ENCODE results near the gene RAX.
A peak's percentile ranks its signal among the peaks of the same experiment; 100 is the strongest.
"Not testable (repeated sequence)": the region's sequence is repeated elsewhere in the genome, so short reads cannot be mapped to it uniquely, and the experiment has no call there.

RAX gene

DNA sequence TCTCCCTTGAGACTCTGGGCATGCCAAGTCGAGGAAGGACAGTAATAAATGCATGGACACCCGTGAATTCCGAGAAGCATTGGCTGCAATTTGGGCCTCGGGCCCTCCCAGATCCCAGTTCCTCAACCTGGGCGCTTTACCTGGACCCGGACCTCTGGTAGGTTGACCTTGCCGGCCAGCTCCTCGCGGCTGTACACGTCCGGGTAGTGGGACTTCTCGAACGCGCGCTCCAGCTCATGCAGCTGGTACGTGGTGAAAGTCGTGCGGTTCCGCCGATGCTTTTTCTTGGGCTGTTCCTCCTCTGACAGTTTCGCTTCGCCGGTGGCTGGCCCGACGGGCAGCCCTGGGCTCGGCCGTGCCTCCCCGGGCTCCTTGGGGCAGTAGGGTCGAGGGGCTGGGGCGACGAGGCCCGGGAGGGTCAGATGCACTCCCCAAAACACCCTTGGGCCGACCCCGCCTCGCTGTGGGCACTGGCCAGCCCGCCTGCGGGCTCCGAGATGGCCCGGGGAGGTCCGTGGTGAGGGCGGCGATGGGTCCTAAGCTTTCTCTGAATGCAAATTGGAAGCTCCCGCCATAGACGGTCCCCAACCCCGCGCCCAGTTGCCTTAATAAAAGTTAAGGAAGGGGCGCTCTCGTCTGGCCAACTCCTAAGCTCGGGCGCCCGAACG is 899 bp downstream of the RAX start:
- no peak for DNase-seq

DNA sequence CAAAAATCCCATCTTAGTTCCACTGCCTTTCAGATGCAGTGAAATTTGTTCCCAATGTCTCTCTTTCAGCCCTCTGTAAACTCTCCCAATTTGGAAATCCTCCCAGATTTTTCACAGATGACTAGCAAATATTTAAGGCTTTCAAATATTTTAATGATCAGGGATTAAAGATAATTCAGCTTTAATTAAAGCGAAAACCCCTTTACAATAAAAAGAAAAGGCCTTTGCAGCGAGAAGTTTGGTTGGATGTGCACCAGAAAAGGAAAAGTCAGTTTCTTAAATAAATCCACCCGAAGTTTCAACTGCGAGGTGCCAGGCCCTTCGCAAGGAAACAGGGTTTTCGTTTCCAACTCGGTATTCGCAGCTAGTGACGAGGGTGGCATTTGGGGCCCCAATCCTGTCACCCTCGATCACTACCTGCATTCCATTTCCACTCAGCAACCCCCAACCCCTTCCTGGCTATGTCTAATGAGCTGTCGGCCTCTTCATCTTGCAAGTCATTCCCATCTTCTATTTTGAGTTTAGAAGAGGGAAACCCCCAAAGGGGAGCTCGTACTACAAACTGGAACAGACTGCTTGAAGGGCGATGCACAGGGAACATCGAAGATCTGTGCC is 1.5 kb downstream of the RAX start:
- DNase-seq: no peak

DNA sequence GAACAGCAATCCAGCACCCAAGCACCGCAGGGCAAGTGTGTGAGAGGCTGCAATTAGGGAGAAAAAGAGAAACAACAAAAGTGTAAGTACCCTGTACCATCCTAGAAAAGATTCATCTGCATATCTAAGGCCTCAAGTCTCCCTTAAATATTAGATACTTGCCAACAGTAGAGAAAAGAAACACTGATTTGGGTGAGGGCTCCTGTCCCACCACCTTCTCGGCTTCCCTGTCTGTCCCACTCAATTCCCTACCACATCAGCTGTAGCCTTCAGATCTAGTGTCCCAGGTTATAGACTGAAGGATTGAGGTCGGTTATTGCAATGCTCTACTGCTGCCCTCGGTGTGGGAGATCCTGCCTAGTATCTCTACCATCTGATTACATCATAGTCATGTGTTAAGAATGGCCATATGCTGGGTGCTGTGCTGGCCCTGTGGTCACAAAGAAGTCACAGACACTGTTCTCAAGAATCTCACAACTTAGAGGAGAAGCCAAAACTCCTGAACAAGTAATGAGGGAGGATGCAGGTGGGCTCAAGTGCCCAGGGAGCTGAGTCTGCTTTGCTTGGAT is 2.5 kb downstream of the RAX start:
- DNase-seq: no peak

DNA sequence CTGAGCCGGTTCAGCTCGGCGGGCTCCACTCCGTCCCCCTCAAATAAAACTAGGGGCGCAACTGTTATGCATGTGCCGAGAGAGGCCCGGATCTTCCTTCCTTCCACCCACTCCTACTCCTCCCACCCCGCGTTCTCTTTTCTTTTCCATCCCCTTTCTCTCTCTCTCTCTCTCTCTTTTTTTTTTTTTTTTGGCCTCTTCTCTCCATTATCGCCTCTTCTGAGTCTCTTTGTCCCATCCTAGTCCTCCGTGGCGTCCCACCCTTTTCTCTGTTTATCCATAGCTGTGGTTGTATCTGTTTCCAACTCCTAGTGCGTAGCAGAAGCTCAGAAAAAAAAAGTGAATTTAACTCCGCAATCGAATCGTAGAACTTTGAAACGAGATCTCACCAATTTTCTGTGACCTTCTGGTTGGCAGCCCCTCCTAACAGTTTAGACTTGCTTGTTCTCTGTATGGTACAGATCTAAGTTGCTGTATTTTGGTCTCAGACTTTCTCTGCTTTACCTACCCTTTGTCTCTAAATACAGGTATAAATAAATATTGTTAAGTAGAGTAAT is 3.6 kb downstream of the RAX start:
- DNase-seq: no peak

DNA sequence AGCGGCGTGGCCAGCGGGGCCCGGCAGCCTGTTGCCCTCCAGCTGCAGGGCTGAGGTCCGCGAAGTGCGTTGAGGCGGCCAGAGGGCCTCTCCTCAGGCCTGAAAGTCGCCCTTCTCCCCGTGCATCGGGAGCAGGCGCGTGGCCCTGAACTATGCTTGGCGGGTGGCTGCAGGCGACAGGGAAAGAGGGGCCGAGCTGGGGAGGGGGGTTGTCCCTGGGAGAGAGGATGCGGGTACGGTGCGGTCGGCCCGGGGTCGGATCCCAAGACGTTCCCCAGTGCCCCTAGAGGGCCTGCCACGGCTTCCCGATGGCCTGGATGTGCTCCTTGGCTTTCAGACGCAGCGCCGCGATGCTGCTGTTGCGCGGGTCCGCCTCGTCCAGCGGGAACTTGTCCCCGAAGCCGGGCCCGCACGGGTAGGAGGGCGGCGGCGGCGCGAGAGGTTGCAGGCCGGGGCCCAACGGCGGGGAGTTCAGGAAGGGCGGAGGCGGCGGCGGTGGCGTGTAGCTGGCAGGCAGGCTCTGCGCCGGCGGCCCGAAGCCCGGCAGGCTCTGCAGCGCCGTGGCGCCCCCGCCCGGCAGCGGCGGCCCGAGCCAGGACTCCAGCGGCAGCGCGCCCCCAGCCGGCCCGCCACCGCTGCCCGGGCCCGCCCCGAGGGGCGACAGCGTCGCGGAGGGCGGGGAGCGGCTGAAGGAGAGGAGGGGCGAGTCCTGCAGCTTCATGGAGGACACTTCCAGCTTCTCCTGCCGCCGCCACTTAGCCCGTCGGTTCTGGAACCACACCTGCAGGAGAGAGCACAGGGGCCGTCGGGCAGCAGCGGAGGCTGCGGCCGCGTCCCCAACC is 4.3 kb downstream of the RAX start:
- DNase-seq: peak; percentile 71

DNA sequence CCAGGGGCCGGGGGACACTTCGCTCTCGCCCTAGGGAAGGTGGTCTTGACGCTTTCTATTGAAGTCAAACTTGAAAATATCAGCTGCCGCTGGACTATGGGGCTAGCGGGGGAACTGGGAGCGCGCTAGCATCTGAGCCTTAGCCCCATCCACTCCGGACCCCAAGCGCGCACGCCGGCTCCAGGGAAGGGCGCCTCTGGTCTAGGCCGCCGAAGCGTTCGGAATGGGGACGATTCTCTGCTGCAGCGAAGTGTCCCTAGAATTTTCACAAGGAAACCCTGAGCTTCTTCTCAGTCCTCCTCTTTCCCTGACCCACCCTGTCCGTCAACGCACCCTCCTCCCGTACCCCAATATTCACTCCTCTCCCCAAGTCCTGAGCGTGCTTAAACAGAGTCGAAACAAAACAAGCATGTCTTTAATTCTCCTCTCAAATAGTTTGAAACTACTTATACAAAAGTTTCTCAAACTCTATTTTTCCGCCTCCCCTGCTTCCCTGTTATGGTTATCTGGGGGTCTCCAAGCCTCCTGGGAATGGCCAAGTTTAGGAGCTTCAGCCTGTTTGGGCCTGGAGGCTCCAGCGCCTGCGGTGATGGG is 5.0 kb downstream of the RAX start:
- DNase-seq: no peak

DNA sequence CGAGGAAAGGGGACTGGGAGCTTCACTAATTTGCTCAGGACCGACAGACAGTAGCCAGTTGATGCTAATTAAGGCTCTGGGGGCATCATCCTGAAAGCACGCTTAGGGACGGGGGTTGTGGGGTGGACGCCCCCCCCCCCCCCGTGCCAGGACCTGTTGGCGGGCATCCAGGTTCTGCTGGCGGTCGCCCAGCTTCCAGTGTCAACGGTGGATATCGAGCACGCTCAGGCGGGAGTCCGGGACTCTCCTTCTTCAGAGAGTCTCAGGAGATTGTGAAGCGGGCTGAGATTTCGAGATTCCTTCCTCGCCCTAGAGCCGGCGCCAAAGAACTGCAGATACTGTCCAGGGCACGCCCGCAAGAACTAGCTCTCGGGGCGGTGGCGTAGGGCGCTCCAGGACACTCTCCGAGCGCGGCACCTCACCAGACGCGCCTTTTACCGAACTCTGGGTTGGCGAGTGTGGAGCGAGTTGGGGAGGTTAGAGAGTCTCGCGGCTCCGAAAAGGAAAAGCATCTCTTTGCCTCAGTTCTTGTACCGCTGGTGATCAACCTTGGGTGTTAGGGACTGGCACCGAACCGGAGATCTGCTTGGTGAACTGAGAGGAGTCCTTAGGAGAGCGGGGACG is 5.6 kb downstream of the RAX start:
- DNase-seq: peak; percentile 13

DNA sequence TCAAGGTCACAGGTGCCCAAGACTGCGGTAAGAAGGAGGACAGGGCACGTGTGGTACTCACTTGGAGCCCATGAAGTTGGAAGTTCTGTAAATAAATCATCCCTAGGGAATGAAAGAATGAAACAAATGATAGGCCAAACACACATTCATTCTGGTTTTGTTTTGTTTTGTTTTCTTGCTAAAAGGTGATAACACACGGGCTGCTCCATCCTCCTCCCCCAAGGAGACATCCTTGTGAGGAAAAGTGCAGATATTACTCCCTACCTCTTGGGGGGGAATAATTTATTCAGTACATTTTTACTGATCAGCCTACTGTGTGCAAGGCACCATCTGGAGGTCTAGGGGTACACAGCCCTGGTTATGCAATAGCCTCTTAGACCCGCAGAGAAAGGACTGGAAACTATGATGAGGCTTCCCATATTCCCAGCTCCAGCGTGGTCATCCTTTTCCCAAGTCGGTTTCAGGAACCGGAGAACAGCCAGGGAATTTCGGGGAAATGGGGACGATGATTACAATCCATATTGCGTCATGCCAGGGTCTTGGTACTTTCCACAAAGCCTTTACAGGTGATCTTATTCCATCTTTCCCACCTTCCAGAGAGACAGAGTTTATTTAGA is 6.3 kb downstream of the RAX start:
- DNase-seq: no peak

DNA sequence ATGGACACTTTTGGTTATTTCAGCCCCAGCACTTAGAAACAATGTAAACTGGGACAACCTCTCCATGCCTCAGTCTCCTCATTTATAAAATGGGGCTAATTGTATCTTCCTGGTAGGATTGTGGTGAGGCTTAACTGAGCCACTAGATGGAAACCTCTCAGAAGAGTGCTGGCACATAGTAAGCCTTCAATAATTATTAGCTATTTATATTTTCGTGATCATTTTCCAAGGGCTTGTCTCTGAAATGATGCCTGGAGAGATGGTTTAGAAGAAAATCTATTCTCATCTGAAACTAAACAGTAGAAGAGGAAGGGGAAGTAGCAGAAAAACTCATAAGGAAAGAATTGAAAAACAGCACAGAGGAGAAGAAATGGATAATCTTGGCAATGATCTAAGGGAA is 6.8 kb downstream of the RAX start:
- no peak for DNase-seq

DNA sequence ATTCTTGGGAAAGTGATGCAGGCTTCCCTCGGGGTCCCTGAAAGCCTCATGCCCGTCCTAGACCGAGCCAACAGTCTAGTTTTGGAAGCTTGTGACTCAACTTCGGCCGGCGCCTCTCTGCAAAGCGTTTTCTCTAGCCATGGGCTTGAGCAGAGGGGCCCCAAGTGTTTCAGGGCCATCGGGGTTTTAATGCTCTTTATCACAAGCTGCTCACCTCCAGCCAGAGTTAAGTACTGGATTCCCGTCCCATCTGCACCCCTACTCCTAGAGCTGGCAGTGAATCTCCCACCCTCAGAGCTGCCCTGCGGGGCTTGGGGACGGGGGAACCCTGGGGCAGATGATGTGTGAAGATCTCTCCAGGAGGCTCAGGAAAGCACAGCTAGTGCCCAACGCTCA is 7.3 kb downstream of the RAX start:
- no peak for DNase-seq

DNA sequence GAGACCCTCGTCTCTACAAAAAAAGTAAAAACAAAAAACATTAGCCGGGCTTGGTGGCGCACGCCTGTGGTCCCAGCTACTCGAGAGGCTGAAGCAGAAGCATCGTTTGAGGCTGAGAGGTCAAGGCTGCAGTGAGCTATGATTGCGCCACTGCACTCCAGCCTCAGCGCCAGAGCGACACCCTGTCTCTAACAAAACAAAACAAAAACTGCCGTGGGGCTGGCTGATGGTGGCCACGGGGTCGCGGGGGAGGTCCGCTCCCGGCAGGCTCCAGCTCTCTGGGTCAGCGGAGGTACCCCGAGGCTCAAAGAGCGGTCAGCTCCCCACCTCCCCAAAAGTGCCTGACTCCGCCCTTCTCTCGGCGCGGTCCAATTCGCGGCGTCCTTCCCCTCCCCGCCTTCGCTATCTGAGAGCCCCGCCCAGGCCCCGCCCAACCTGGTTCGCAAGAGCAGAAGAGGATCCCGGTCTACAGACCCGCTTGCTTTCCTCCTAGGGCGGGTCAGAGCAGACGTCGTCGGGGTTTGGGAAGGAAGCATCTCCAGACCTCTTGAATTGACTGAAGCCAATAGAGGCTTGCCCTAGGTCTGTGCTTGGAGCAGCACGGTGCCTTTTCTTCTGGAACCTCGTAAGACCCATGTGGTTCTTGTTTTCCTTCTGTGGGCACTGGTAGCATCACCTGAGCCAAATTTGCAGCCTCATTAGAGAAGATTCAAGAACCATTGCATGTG is 7.8 kb downstream of the RAX start:
- peak; percentile 58 for DNase-seq

DNA sequence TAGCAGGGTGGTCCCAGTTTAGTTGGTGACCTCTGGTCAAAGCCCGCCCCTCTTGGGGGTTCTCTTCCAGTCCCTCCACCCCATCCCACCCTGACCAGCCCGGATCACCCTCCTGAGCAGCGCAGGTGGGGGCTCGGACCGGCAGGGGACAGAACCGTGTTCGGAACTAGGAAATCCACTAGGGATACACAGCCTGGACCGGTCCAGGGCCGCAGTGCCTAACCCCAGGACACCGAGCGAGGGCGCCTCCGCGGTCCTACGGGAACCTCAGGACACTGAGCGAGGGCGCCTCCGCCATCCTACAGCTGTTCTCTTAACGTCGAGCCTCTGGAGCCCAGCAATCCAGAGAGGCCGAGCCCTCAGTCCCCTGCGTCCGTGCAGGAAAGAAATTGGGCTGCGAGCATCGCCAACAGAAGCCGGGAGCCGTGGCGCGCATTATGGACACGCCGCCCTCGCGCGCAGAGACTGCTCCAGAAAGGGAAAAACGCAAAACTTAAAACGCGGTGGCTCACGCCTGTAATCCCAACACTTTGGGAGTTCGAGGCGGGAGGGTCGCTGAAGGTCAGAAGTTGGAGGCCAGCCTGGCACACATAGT is 8.5 kb downstream of the RAX start:
- DNase-seq: no peak

DNA sequence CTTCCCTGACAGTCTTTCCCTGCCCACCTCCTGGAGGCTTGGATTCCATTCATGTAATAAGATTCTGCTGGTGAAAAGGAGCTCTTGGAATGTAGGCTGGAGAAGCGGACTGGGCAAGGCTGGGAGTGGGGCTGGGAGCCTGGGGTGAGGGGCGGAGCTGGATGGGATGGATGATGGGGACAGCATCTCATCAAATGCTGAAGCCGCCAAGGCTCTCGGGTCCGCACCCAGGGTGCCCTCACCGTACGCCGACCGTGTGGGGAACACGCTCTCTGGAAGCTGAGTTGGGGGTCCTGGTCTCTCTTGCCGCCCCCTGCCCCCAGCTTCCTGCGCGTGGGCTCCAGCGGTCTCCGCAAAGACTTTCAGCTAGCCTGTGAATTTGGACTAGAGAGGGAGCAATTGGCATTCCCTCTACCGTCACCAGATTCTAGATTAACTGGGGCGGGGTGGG is 9.1 kb downstream of the RAX start:
- DNase-seq: no peak

DNA sequence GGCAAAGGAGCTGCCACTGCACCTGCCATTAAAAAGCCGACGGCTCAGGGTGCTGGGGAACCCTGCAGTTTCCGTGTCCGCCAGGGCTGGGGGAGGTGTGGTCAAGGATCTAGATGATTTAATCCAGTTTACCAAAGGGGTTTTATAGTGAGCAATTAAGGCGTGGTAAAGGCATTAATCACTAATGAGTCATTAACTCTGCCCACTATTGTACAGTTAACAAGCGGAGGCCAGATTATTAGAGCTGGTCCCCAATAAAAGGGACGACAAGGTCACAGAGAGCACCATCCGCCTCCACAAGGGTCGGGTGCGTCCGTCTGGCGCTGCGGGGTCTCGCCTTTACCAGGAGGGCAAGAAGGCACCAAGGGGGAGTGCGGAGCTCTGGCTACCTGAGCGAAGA is 9.6 kb downstream of the RAX start:
- no peak for DNase-seq

DNA sequence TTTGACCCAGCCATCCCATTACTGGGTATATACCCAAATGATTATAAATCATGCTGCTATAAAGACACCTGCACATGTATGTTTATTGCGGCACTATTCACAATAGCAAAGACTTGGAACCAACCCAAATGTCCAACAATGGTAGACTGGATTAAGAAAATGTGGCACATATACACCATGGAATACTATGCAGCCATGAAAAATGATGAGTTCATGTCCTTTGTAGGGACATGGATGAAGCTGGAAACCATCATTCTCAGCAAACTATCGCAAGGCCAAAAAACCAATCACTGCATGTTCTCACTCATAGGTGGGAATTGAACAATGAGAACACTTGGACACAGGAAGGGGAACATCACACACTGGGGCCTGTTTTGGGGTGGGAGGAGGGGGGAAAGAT is 11.0 kb downstream of the RAX start:
- DNase-seq: not testable (repeated sequence)

DNA sequence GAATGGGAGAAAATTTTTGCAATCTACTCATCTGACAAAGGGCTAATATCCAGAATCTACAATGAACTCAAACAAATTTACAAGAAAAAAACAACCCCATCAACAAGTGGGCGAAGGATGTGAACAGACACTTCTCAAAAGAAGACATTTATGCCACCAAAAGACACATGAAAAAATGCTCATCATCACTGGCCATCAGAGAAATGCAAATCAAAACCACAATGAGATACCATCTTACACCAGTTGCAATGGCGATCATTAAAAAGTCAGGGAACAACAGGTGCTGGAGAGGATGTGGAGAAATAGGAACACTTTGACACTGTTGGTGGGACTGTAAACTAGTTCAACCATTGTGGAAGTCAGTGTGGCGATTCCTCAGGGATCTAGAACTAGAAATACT is 11.4 kb downstream of the RAX start:
- DNase-seq: not testable (repeated sequence)

DNA sequence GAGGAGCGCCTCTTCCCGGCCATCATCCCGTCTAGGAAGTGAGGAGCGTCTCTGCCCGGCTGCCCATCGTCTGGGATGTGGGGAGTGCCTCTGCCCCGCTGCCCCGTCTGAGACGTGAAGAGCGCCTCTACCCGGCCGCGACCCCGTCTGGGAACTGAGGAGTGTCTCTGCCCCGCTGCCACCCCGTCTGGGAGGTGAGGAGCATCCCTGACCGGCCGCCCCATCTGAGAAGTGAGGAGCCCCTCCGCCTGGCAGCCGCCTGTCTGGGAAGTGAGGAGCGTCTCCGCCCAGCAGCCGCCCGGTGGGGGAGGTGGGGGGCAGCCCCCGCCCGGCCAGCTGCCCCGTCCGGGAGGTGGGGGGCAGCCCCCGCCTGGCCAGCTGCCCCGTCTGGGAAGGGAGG is 17.8 kb downstream of the RAX start:
- not testable (repeated sequence) for DNase-seq

DNA sequence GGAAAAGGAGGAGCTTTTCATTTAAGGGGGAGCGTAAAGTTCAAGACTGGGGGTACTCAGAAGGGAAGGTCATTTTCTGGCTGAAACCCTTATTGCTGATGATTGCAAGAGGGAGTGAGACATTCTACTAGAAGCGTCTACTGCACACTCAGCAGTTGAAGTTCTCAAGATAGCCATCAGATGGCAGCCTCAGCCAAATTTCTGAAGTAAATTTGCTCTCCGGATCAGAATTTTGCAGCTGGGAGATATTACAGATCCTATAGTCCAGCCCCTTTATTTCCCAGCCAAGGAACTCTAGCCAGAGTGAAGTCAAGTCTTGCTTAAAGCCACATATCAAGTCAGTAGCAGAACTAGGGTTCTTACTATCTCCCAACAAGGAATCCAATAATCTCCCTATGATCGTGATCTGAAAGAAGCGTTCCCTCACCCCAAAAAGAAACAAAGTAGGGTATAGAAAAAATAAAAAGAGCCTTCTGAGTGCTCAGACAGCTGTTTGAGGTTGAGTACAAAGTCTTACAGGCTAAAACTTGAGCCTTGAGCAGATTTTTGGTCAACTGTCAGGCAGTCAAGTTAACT is 24.0 kb downstream of the RAX start:
- DNase-seq: peak; percentile 49

DNA sequence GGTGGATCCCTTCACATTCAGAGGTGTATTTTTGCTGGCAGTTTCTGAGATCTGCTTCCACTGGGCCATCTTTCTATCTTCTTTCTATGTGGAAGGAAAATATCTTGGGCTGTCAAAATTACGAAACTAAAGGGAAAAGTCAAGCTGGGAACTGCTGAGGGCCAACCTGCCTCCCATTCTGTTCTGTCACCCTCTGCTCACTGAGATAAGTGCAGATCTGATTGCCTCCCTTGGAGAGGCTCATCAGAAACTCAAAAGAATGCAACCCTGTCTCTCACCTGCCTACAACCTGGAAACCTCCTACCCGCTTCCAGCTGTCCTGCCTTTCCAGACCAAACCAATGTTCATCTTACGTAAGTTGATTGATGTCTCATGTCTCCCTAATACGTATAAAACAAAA is 26.5 kb downstream of the RAX start:
- DNase-seq: no peak

DNA sequence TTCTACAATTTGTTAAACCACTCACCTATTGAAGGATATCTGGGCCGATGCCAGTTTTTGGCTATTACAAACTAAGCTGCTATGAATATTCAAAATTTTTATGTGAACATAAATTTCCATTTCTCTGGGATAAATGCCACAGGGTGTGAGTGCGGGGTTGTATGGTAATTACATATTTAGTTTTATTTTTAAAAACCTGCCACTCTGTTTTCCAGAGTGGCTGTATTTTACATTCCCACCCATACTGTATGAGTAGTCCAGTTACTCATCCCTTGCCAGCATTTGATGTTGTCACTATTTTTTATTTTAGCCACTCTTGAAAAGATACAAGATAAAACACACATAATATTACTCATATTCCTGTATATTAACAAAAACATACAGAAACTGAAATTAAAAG is 30.3 kb downstream of the RAX start:
- no peak for DNase-seq

DNA sequence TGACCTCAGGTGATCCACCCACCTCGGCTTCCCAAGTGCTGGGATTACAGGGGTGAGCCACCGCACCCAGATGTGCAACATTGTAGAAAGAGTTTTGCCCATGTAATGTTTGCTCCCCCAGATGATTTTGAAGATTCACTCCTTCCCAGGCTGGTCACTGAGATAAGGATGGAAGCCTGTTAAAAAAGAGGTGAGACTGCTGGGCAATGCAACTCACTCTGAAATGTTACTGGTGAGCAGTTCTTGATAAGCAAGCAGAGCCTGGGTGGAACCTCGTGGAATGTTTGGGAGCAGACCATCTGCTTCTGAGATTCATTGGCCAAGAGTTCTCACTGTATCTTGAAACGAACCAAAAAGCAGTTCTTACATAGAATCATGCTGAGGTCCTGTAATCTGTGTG is 33.6 kb downstream of the RAX start:
- no peak for DNase-seq
